Left ventricle myocardium superior (tissue), 1 donor: ENCODE measurements around the gene GLB1L2. TPM values are rescaled to one million over a fixed set of nuclear protein-coding genes. Genes with fewer than 3 reads are reported as not detected.

Experiments
- ATAC-seq: fragments of 200-7000 bp; cut with Tn5 transposase; one replicate; pipeline ENCODE4 v1.9.1; 2020; ENCODE audit warnings: mild to moderate bottlenecking, moderate library complexity
- DNase-seq: peaks from one replicate; pipeline ENCODE4 v3.0.0-alpha.2; 2020
- intact Hi-C: fragments of 100-400 bp; cut with micrococcal nuclease; formaldehyde crosslinking; loops from one replicate; pipeline ENCODE4 v1.11.0; 2022
- total RNA-seq: library from RNA; stranded (reverse); fragmentation: NEBNext Ultra II Directional; extraction: Animal tissue kit (Norgen Biotek cat#: 25700); gene quantifications from one replicate; pipeline ENCODE4 v1.2.1, GENCODE V29; 2021
- donor health status: DM: no; HTN: yes; CAD: no; lungs with severe emphysema.

Gene GLB1L2
- total RNA-seq, 1 donor from 2014 or later: 0.37 TPM

- DNase-seq (no peak), ATAC-seq (no peak)
- intact Hi-C loops: no loop called here
These were observed 79.0 kb downstream of the GLB1L2 start for GRCh38 chr11:134410766-134411165.

- DNase-seq: peak; percentile 38
- intact Hi-C loops: no loop called here
- peak; percentile 39 for ATAC-seq
These were observed 80.6 kb downstream of the GLB1L2 start, which contains the start of gene B3GAT1 for GRCh38 chr11:134412203-134413042. Gene B3GAT1 (minus strand): TSS chr11:134412242. CDS start chr11:134387659, 24,583 bp downstream.

GRCh38 chr11:134413043-134413825 is 81.4 kb downstream of the GLB1L2 start:
- DNase-seq: no peak
- intact Hi-C loops: no loop called here
- ATAC-seq: no peak

GRCh38 chr11:134413826-134414731 is 82.3 kb downstream of the GLB1L2 start:
- DNase-seq (no peak), ATAC-seq (no peak)
- intact Hi-C loops: no loop called here

- ATAC-seq (no peak), DNase-seq (no peak)
- intact Hi-C loops: no loop called here
These were observed 83.3 kb downstream of the GLB1L2 start for GRCh38 chr11:134414766-134415765.

- DNase-seq (no peak), ATAC-seq (no peak)
- intact Hi-C loops: no loop called here
These were observed 84.9 kb downstream of the GLB1L2 start for GRCh38 chr11:134416726-134417125.

- DNase-seq (no peak), ATAC-seq (no peak)
- intact Hi-C loops: no loop called here
These were observed 86.4 kb downstream of the GLB1L2 start for GRCh38 chr11:134417871-134418840.

- no peak for ATAC-seq
- intact Hi-C loops: no loop called here
- no peak for DNase-seq
These were observed 91.3 kb downstream of the GLB1L2 start for GRCh38 chr11:134423106-134423505.

GRCh38 chr11:134425413-134425812 is 93.6 kb downstream of the GLB1L2 start:
- DNase-seq (no peak), ATAC-seq (no peak)
- intact Hi-C loops: no loop called here

Other genes with a start within 250 kb of the GLB1L2 start
- gene NCAPD3, start 108.0 kb upstream of the GLB1L2 start, total RNA-seq: 9.7 TPM
- gene VPS26B, start 107.3 kb upstream of the GLB1L2 start, total RNA-seq: 41.9 TPM
- 39.5 TPM for gene THYN1, start 78.6 kb upstream of the GLB1L2 start, total RNA-seq
- gene ACAD8, start 78.4 kb upstream of the GLB1L2 start, total RNA-seq: 40.9 TPM
- not detected for gene GLB1L3, start 55.6 kb upstream of the GLB1L2 start, total RNA-seq
- gene B3GAT1, start 80.3 kb downstream of the GLB1L2 start, total RNA-seq: 0.17 TPM